Measurements from ENCODE around the gene ELMOD3. TPM values are rescaled to one million over a fixed set of nuclear protein-coding genes. Genes with fewer than 3 reads are reported as not detected.
"Not testable (repeated sequence)": the region's sequence is repeated elsewhere in the genome, so short reads cannot be mapped to it uniquely, and the experiment has no call there.

The ELMOD3 gene
- total RNA-seq, 2 donors from 2014 or later = 31.6 to 32.1 TPM

GRCh38 chr2:85436836-85437487 is 82.4 kb downstream of the ELMOD3 start:
- DNase-seq (ENCODE audit: low spot score) = no peak
- H3K9me3 ChIP-seq = no peaks in the 10 kb centered on the region
- peak overlapping the region; percentile 90 to 93 for H3K27ac ChIP-seq
- WGBS = 58% methylated on average over 10 of the region's 10 CpGs
- H3K27me3 ChIP-seq (replicated peaks; ENCODE audit: insufficient read depth) = no peaks in the 10 kb centered on the region
- intact Hi-C loops (cut with DNase I) = loop anchor here (1.0 kb wide), 1 partner anchor 102 kb away; the partner anchor contains the start of gene MAT2A
- peaks cover 4% of the 10 kb centered on the region for H3K4me1 ChIP-seq (replicated peaks)
- TF ChIP-seq POLR2A (IDR thresholded peaks at IDR 0.05) (no peak), POLR2AphosphoS5 (IDR thresholded peaks at IDR 0.05) (no peak), CTCF (IDR thresholded peaks at IDR 0.05) (no peak)
- H3K4me3 ChIP-seq = peak overlapping the region in 1 of 2 donors; percentile 47
- no peaks in the 10 kb centered on the region for H3K36me3 ChIP-seq

- peak; percentile 78 for DNase-seq (ENCODE audit: low spot score)
- intact Hi-C loops (cut with DNase I) = loop anchor here (1.0 kb wide), 1 partner anchor 102 kb away; the partner anchor contains the start of gene MAT2A
- TF ChIP-seq POLR2A (IDR thresholded peaks at IDR 0.05) (peak; percentile 81), CTCF (IDR thresholded peaks at IDR 0.05) (no peak), POLR2AphosphoS5 (IDR thresholded peaks at IDR 0.05) (peak; percentile 53)
These were observed 83.1 kb downstream of the ELMOD3 start for GRCh38 chr2:85437488-85438200.

GRCh38 chr2:85438201-85439024 is 83.8 kb downstream of the ELMOD3 start:
- Histone ChIP-seq H3K27me3 (replicated peaks; ENCODE audit: insufficient read depth) (no peaks in the 10 kb centered on the region), H3K36me3 (no peaks in the 10 kb centered on the region), H3K4me1 (replicated peaks) (peaks cover 4% of the 10 kb centered on the region), H3K9me3 (no peaks in the 10 kb centered on the region), H3K27ac (peak overlapping the region; percentile 90 to 93), H3K4me3 (peak overlapping the region; percentile 32 to 47)
- TF ChIP-seq POLR2AphosphoS5 (IDR thresholded peaks at IDR 0.05) = no peak
- no peak for TF ChIP-seq POLR2A (IDR thresholded peaks at IDR 0.05)
- no peak for TF ChIP-seq CTCF (IDR thresholded peaks at IDR 0.05)
- WGBS = 36% methylated on average over 19 of the region's 19 CpGs
- DNase-seq (ENCODE audit: low spot score) = no peak
- intact Hi-C loops (cut with DNase I) = no loop called here

More at GRCh38 chr2:85437488-85438200, 83.1 kb downstream of the ELMOD3 start:
- 4% methylated on average over 42 of the region's 64 CpGs for WGBS
- Histone ChIP-seq H3K9me3 (no peaks in the 10 kb centered on the region), H3K36me3 (no peaks in the 10 kb centered on the region), H3K4me3 (peak overlapping the region; percentile 32 to 47), H3K27ac (peak overlapping the region; percentile 90 to 93), H3K27me3 (replicated peaks; ENCODE audit: insufficient read depth) (no peaks in the 10 kb centered on the region), H3K4me1 (replicated peaks) (peaks cover 4% of the 10 kb centered on the region)

GRCh38 chr2:85439025-85439472 is 84.5 kb downstream of the ELMOD3 start:
- no peak overlapping the region for H3K4me3 ChIP-seq
- intact Hi-C loops (cut with DNase I) = no loop called here
- no peaks in the 10 kb centered on the region for H3K27me3 ChIP-seq (replicated peaks; ENCODE audit: insufficient read depth)
- H3K27ac ChIP-seq = peak overlapping the region; percentile 90 to 93
- H3K9me3 ChIP-seq = no peaks in the 10 kb centered on the region
- H3K36me3 ChIP-seq = no peaks in the 10 kb centered on the region
- no peak for DNase-seq (ENCODE audit: low spot score)
- WGBS = 87% methylated on average over 6 of the region's 6 CpGs
- no peak for TF ChIP-seq POLR2A (IDR thresholded peaks at IDR 0.05)
- TF ChIP-seq POLR2AphosphoS5 (IDR thresholded peaks at IDR 0.05) = no peak
- TF ChIP-seq CTCF (IDR thresholded peaks at IDR 0.05) = no peak
- peaks cover 4% of the 10 kb centered on the region for H3K4me1 ChIP-seq (replicated peaks)

- DNase-seq (ENCODE audit: low spot score); H3K9me3 ChIP-seq; H3K4me3 ChIP-seq; H3K4me1 ChIP-seq (replicated peaks); H3K27ac ChIP-seq; H3K27me3 ChIP-seq (replicated peaks; ENCODE audit: insufficient read depth); intact Hi-C loops (cut with DNase I); H3K36me3 ChIP-seq: not testable (repeated sequence)
- WGBS = 92% methylated on average over 9 of the region's 9 CpGs
These were observed 85.0 kb downstream of the ELMOD3 start for GRCh38 chr2:85439569-85439968.
